Subcutaneous adipose tissue (tissue), 4 donors: ENCODE data around the gene LTBP1. TPM values are rescaled to one million over a fixed set of nuclear protein-coding genes. Genes with fewer than 3 reads are reported as not detected.

Experiments used
- total RNA-seq, 4 donors: library from RNA; depleted of rRNA; stranded (reverse); fragments of >200 nt; gene quantifications; one replicate each; pipeline ENCODE4 v1.1.0, GENCODE V29; 2016
- TF ChIP-seq, protein P1 (sequence below): fragments of 450-650 bp; IDR thresholded peaks from one replicate; pipeline ENCODE4 v1.5.1; 2016; ENCODE audit warnings: low read depth, mild to moderate bottlenecking, control low read depth, antibody characterized with exemption, moderate library complexity

The LTBP1 gene
- total RNA-seq, 4 donors from 2014 or later: 11.0 to 15.5 (median 12.7) TPM

DNA sequence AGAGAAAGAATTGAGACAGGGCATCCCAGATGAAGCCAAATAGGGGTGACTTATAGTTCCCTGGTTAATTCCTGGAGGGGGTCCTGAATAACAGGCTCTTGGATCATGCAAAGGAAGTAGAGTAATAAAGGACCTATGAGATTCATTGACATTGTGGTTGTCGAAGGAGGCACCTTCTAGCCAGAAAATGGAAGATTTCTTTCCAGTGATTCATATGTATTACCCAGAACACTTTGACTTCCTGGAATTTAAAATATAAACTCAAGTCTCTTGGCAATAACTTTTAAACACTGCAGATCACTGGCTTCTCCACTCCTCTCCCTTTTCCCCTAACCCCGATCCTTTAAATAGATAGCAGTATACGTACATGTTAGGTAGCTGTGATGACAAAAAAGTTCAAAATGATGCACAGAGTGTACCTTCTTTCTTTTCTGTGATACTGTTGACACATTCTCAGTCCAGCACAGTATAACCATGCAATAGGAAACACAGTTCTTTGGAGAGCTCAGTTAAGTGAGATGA, 211.8 kb downstream of the LTBP1 start:
- TF ChIP-seq, protein P1, sequence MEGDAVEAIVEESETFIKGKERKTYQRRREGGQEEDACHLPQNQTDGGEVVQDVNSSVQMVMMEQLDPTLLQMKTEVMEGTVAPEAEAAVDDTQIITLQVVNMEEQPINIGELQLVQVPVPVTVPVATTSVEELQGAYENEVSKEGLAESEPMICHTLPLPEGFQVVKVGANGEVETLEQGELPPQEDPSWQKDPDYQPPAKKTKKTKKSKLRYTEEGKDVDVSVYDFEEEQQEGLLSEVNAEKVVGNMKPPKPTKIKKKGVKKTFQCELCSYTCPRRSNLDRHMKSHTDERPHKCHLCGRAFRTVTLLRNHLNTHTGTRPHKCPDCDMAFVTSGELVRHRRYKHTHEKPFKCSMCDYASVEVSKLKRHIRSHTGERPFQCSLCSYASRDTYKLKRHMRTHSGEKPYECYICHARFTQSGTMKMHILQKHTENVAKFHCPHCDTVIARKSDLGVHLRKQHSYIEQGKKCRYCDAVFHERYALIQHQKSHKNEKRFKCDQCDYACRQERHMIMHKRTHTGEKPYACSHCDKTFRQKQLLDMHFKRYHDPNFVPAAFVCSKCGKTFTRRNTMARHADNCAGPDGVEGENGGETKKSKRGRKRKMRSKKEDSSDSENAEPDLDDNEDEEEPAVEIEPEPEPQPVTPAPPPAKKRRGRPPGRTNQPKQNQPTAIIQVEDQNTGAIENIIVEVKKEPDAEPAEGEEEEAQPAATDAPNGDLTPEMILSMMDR: no peak

DNA sequence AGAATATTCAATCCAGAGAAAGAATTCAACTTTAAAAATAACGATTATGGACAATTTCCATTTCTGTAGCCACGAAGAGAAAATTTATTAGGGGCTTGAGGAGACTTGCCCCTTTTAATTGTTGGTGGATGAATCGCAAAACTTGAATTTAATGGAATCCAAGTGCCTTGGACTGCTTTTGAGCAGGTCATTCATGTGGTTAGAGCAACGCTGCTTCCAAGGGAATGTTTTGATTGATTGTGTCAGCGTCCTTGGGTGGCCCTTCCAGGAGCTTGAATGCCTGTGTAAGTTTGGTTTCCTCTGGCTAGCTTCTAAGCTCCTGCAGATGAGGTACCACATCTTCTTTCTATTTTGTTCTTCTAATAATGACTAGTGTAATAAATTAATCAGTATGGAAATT, 213.4 kb downstream of the LTBP1 start:
- TF ChIP-seq, protein P1: no peak

DNA sequence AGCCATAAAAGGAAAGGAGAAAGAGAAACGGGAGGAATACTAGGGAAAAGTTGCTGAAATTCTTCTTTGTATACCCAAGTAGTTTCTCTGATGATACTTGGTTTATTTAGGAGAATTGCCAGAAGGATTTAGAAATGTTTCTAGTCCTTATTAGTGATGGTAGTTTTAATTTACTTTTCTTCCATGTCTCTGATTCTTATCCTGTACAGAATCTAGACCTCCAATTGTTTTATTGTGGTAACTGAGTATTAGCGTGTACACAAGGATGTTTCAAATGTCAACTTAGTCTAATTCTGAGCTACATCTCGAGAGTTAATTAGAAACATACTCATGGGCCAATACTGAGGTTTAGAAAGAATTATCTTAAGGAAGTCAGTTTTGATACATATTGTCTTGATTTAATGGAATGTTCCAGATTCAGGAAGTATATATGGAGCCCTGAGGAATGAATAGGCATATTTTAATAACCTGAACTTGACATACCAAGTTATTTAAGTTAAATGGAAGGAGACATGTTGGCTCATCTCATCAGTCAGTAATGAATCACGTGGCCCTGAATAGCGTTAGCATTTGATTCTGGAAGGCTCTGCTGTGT, 219.6 kb downstream of the LTBP1 start:
- TF ChIP-seq, protein P1: no peak

DNA sequence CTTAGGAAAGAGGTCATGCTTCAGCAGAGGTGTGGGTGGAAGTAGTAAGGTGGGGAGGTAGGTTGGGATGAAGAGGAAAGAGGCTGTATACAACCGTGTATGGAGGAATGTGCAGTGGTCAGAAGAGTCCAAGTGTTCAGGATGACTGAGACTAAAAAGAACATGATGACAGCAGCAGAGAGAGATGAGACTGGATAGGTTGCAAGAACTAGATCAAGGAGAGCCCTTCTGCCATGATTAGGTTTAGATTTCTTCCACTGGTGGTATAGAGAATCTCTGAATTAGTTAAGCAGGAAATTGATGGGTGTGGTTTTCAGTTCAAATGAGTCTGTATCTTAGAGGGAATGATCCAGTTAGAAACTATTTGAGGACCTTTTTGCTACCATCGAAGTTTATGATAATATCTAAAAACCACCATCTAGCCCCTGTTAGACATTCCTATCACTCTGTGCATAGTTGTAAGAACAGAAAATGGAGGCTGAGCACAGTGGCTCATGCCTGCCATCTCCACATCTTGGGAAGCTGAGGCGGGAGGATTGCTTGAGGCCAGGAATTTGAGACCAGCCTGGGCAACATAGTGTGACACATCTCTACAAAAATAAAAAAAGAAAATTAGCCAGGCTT, 221.0 kb downstream of the LTBP1 start:
- TF ChIP-seq, protein P1: no peak

DNA sequence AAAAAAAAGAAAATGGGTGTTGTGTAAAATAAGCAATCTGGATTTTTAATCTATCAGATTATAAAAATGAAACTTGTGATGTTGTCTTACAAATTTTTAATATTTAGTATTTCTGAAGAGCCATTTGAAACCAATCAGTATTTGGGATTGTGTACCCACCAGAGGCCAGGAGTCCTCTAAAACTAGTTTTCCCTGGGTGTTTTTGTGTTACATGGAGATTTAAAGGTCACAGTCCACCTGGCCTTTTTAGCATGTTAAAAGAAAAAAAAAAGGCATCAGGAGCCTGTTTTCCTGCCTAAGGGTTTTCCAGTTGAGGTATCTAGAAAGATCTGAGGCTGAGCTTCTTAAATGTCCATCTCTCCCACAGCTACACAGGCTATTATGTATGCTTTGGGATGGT, 221.7 kb downstream of the LTBP1 start:
- TF ChIP-seq, protein P1: no peak

DNA sequence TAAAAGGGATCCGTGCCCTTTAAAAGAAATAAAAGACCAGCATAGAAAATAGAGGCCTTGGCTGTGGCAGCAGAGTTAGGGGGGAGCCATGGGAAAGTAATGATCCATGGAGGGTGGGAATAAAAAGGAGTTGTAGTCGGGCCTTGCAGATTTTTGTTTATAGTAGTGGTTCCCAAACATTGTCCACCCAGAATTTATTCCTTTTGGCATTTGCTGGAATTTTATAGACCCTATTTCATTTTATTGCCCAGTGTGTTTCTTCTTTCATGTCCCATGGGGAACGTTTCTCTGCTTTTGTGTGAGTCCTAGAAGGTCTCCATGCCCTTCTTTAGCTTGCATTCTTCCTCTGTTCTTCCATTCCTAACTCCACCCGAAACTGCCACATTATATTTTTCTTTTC, 222.2 kb downstream of the LTBP1 start:
- TF ChIP-seq, protein P1: no peak

DNA sequence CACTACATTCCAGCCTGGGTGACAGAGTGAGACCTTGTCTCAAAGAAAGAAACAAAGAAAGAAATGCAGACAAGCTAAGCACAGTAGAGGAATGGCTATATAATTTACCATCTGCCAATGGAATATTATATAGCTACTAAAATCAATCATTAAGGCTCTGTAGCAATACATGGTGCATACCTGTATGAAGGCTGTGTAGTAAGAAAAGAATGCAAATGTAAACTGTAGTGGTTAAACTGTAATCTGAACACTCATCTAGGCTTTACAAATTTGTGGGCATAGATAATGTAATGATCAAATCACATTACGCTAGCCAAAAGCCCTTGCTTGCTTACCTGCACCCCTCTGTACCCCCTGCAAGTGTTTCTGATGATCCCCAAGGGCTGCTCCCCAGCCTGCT, 230.9 kb downstream of the LTBP1 start:
- TF ChIP-seq, protein P1: no peak
